Measurements from ENCODE around the gene EEFSEC. TPM values are rescaled to one million over a fixed set of nuclear protein-coding genes. Genes with fewer than 3 reads are reported as not detected.

The EEFSEC gene
- total RNA-seq, 4 donors from 2014 or later, result 11.5 to 18.7 (median 14.9) TPM

GRCh38 chr3:128301186-128302023 lies 148.1 kb downstream of the EEFSEC start:
- intact Hi-C loops (cut with DNase I), result no loop called here
- no peak overlapping the region for H3K27ac ChIP-seq
- H3K27me3 ChIP-seq, result no peaks in the 10 kb centered on the region
- no peak for DNase-seq
- WGBS, 2 donors, result 81 to 95% methylated on average over 2 to 3 of the region's 8 CpGs
- H3K4me1 ChIP-seq, result no peaks in the 10 kb centered on the region
- H3K36me3 ChIP-seq, result no peaks in the 10 kb centered on the region
- no peak overlapping the region for H3K4me3 ChIP-seq
- H3K9me3 ChIP-seq, result no peaks in the 10 kb centered on the region
- TF ChIP-seq CTCF (IDR thresholded peaks at IDR 0.05) (no peak), POLR2A (IDR thresholded peaks at IDR 0.05) (no peak)

- Histone ChIP-seq H3K4me1 (no peaks in the 10 kb centered on the region), H3K9me3 (no peaks in the 10 kb centered on the region), H3K36me3 (peaks cover 0 to 6% (median 0%) of the 10 kb centered on the region in 3 donors), H3K4me3 (no peak overlapping the region), H3K27ac (no peak overlapping the region), H3K27me3 (no peaks in the 10 kb centered on the region)
- intact Hi-C loops (cut with DNase I), result no loop called here
- TF ChIP-seq CTCF (IDR thresholded peaks at IDR 0.05) (no peak), POLR2A (IDR thresholded peaks at IDR 0.05) (no peak)
- 96 to 100% methylated on average over 2 of the region's 2 CpGs for whole genome bisulfite sequencing, 2 donors
- no peak for DNase-seq
These were observed 153.2 kb downstream of the EEFSEC start for GRCh38 chr3:128306481-128306880.

- no peak for DNase-seq
- peaks cover 0 to 6% (median 0%) of the 10 kb centered on the region in 3 donors for H3K36me3 ChIP-seq
- H3K27me3 ChIP-seq, result no peaks in the 10 kb centered on the region
- TF ChIP-seq POLR2A (IDR thresholded peaks at IDR 0.05) (no peak), CTCF (IDR thresholded peaks at IDR 0.05) (no peak)
- no peak overlapping the region for H3K4me3 ChIP-seq
- no peaks in the 10 kb centered on the region for H3K4me1 ChIP-seq
- WGBS, 2 donors, result 75 to 80% methylated on average over 1 of the region's 3 CpGs
- H3K9me3 ChIP-seq, result no peaks in the 10 kb centered on the region
- intact Hi-C loops (cut with DNase I), result no loop called here
- no peak overlapping the region for H3K27ac ChIP-seq
These were observed 153.8 kb downstream of the EEFSEC start for GRCh38 chr3:128307029-128307633.

- H3K9me3 ChIP-seq, result no peaks in the 10 kb centered on the region
- no peak overlapping the region for H3K27ac ChIP-seq
- WGBS, 2 donors, result 83 to 100% methylated on average over 1 to 4 of the region's 6 CpGs
- H3K4me3 ChIP-seq, result no peak overlapping the region
- intact Hi-C loops (cut with DNase I), result no loop called here
- no peaks in the 10 kb centered on the region for H3K27me3 ChIP-seq
- H3K4me1 ChIP-seq, result no peaks in the 10 kb centered on the region
- DNase-seq, result no peak
- TF ChIP-seq POLR2A (IDR thresholded peaks at IDR 0.05), result no peak
- peaks cover 0 to 6% (median 0%) of the 10 kb centered on the region in 3 donors for H3K36me3 ChIP-seq
These were observed 154.6 kb downstream of the EEFSEC start for GRCh38 chr3:128307781-128308469.

GRCh38 chr3:128309026-128309425 lies 155.7 kb downstream of the EEFSEC start:
- no peak overlapping the region for H3K4me3 ChIP-seq
- no peak overlapping the region for H3K27ac ChIP-seq
- intact Hi-C loops (cut with DNase I), result no loop called here
- DNase-seq, result no peak
- no peaks in the 10 kb centered on the region for H3K4me1 ChIP-seq
- WGBS, 2 donors, result 94 to 97% methylated on average over 8 of the region's 8 CpGs
- H3K9me3 ChIP-seq, result no peaks in the 10 kb centered on the region
- no peak for TF ChIP-seq POLR2A (IDR thresholded peaks at IDR 0.05)
- TF ChIP-seq CTCF (IDR thresholded peaks at IDR 0.05), result no peak
- peaks cover 0 to 6% (median 0%) of the 10 kb centered on the region in 3 donors for H3K36me3 ChIP-seq
- no peaks in the 10 kb centered on the region for H3K27me3 ChIP-seq

Data from esophagus squamous epithelium (tissue), 5 donors.